Stimulated activated CD4-positive, alpha-beta T cell treated with anti-CD3 and anti-CD28 coated beads, Interleukin-4, amount 100 ng/mL, for 4 hours (primary cell): ENCODE results near the gene NADSYN1.

Experiments used
- DNase-seq, 2 experiments: peaks; one replicate each; pipeline ENCODE4 v3.0.0-alpha.2; 2020

NADSYN1 gene

GRCh38 chr11:71474141-71474770 lies 21.3 kb downstream of the NADSYN1 start:
- DNase-seq = no peak

- no peak for DNase-seq
Measured at GRCh38 chr11:71474771-71475483, 21.9 kb downstream of the NADSYN1 start.

GRCh38 chr11:71476031-71476430 lies 23.0 kb downstream of the NADSYN1 start:
- no peak for DNase-seq

GRCh38 chr11:71476926-71477640 lies 24.1 kb downstream of the NADSYN1 start:
- no peak for DNase-seq

- DNase-seq = no peak
Measured at GRCh38 chr11:71477641-71478527, 24.9 kb downstream of the NADSYN1 start.

- DNase-seq = no peak
Measured at GRCh38 chr11:71478528-71478840, 25.5 kb downstream of the NADSYN1 start.

GRCh38 chr11:71481101-71481960 lies 28.3 kb downstream of the NADSYN1 start:
- no peak for DNase-seq

- no peak for DNase-seq
Measured at GRCh38 chr11:71482216-71482615, 29.2 kb downstream of the NADSYN1 start.

- no peak for DNase-seq
Measured at GRCh38 chr11:71482746-71483364, 29.9 kb downstream of the NADSYN1 start.

- DNase-seq = no peak
Measured at GRCh38 chr11:71483692-71484091, 30.7 kb downstream of the NADSYN1 start.

- DNase-seq = no peak
Measured at GRCh38 chr11:71484248-71485062, 31.5 kb downstream of the NADSYN1 start.

GRCh38 chr11:71485063-71485399 lies 32.0 kb downstream of the NADSYN1 start:
- DNase-seq = no peak

- DNase-seq = no peak
Measured at GRCh38 chr11:71485466-71485865, 32.5 kb downstream of the NADSYN1 start.

GRCh38 chr11:71486320-71486719 lies 33.3 kb downstream of the NADSYN1 start:
- no peak for DNase-seq

- DNase-seq = no peak
Measured at GRCh38 chr11:71488681-71489270, 35.8 kb downstream of the NADSYN1 start.

GRCh38 chr11:71489311-71490043 lies 36.5 kb downstream of the NADSYN1 start:
- peak; percentile 11 to 53 for DNase-seq

- no peak for DNase-seq
Measured at GRCh38 chr11:71490044-71490730, 37.2 kb downstream of the NADSYN1 start.

- DNase-seq = no peak
Measured at GRCh38 chr11:71490731-71491390, 37.9 kb downstream of the NADSYN1 start.

- DNase-seq = no peak
Measured at GRCh38 chr11:71491531-71491930, 38.5 kb downstream of the NADSYN1 start.
